Fibroblast of skin of right quadriceps (primary cell): ENCODE data around the gene U2AF1.
"Not testable (repeated sequence)": the region's sequence is repeated elsewhere in the genome, so short reads cannot be mapped to it uniquely, and the experiment has no call there.

Source experiments
- DNase-seq: peaks from one replicate; pipeline ENCODE4 v3.0.0-alpha.2; 2013

U2AF1 gene

DNA sequence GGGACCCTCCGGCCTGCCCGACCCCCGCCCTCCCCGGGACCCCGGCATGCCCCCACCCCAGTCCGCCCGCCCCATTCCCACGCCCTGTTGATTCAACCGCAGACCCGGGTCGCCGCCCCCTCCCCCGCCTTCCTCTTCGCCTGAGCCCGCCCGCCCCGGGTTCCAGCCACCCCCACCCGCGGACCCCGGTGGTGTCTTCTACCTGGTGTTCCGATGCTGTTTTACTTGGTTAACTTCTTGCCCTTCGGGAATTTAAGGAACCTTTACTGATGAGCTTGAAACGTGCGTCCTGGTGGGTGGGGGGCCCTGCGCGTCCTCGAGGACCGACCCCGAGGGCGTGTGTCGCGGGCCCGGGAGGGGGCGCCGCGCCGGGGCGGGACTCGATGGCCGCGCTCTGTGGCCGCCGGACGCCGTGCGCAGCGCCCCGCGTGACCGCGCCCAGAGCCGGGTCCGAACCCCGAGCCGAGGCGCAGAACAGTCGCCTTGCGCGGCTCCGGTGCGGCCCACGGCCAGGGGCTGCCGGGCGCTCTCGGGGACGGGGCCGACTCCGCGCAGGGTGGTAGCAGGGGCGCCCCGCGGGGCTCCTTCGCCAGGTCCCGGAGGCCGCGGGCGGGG lies 31.2 kb downstream of the U2AF1 start:
- DNase-seq = not testable (repeated sequence)

DNA sequence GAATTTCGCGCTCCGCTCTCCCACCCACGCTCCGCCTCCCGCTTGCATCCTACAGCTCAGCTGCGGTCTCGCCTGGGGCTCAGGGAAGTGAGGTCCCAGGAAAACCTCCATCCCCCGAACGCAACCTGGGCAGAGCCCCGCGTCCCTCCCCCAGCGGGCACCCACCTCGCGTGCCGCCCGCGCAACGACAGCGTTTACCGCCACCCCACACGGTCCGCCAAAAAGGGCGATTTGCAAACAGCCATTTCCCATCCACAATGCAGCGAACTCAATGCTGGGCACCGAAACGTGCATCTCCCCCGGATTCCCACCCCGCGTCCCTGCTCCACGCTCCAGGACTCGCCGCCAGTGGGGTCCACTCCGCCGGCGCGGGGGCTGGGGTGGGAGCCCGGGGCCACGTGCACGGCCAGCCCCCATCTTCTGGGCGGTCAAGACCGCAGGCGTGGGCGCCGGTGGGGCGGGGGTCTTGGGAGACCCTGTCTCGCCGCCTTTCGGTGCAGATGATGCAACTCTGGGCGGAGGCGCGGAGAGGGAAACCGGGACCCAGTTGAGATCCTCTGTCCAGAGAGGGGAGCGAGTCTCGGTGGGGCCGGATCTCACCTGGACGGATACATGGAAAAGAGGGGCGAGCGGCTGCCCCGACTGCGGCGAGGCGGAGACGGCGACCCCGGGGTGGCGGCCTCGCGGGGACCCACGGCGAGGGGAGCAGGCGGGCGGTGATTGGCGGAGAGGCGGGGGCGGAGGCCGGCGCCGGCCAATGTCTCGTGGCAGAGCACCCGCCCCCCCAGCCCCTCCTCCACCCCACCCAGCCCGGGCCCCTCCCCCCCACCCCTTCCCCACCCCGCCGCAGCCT lies 32.0 kb downstream of the U2AF1 start, which contains the start of gene CBS:
CBS (minus strand) TSS at position 666 of the 853 bp plus-strand sequence. CDS start 3,642 bp downstream, outside the sequence.
- not testable (repeated sequence) for DNase-seq

DNA sequence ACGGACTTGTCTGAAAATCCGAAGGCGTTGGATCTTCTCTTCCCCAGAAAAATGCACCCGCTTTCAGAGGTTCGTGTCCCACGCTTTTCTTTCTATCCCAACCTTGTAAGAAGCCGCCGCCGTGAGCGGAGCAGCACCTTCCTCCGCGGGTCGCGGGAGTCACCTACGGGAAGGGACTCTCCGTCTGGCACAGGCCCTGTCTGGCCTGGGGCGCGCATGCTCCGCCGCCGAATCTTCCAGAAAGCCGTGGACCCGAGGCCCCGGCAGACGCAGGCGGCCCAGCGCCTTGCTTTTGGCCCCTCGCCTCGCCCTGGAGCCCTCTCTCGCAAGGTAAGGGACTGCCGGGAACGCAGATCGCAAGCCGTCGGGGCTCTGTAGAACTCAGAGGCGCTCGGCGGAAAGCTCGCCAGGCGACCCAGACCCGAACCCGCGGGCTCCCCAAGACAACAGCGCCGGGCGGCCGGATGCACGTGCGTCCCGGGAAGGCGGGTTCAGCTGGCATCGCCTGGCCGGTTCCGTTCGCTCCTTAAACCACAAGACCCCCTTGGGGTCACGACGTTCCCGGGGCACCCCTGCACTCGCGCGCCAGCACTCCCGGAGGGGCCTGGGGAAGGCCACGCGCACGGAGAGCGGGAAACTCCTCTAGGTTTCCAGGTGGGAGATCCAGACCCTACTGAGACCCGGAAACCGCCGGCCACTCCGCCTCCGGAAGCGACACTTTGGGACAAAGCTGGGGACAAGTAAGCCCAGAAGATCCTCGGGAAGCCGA lies 32.8 kb downstream of the U2AF1 start:
- DNase-seq = not testable (repeated sequence)

DNA sequence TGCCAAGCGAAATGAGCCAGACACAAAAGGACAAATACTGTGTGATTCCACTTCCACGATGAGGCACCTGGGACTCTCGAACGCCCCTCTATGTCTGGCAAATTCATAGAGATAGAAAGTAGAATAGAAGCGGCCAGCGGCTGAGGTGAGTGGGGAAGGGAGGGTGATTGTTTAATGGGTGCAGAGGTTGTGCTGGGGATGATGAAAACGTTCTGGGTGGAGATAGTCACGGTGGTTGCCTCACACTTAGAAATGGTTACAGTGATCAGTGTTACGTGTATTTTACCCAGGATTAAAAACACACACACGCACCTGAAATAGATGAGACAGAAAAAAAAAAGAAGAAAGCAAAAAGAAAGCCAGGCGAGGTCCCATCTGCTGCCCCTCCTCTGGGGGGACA lies 34.6 kb downstream of the U2AF1 start:
- not testable (repeated sequence) for DNase-seq

DNA sequence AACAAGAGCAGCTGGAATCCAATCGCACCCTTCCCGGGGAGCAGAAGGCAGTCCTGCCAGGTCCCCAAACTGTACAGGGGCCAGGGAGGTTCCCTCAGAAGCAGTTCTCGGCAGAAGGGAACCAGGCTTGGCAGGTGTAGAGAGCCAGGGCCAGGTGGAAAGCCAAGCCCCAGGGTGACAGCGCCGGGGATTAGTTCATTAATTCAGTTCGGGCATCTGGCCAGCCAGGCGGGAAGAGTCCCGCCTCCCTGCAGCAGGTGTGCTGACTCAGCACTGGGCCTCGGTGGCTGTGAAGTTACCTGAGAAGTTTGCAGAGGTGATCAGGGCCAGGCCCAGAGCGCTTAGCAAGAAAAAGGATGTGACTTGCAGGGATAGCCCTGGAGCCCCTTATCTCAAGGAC lies 37.7 kb downstream of the U2AF1 start:
- not testable (repeated sequence) for DNase-seq

DNA sequence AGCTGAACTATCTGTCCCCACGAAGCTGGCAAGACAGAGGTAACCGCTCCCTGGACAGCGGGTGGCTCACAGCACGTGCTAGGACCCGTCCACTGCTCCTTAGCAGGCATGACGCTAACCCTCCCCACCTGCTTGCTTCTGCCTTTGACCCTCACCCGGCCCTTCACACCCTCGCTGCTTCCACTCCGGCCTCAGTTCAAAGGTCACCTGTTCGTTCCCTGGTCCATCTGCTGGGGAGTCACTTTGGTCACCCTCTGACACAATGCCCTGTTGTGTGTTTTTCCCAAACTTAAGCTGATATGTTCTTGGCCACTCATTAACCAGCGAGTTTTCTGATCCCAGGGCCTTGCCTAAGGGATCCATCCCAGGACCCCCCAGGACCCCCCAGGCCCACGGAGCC lies 39.3 kb downstream of the U2AF1 start:
- not testable (repeated sequence) for DNase-seq

DNA sequence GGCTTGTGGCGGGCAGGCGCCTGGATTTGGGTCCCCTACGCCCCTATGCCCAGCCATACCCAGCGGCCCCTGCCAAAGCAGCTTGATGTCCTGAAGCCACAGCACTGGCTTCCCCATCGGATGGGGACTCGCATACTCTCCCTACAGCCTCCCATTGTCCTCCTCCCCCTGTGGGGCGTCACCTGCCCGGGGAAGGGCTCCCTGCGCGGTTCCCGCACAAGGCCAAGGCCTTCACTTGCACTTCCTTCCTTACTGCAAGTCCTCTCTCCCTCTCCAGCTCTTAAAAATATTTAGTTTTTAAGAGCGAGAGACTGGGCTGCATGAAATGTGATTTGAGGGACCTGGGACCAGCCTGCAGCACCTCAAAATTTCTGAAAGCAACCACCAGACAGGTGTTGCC lies 40.7 kb downstream of the U2AF1 start:
- DNase-seq = not testable (repeated sequence)

DNA sequence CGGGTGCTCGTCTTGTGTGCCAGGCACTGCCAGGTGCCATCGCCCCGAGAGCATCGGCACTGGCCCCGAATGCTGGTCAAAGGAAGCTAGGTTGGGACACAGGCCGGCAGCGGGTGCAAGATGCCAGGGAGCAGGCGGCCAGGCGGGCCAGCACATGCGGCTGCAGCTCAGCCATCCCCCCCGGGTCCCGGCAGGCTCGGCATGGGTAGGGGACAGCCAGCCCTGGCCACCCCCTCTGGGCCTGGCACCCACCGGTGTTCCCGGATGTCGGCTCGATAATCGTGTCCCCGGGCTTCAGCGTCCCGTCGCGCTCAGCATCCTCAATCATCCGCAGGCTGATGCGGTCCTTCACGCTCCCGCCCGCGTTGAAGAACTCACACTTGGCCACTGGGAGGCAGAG lies 41.4 kb downstream of the U2AF1 start:
- not testable (repeated sequence) for DNase-seq

DNA sequence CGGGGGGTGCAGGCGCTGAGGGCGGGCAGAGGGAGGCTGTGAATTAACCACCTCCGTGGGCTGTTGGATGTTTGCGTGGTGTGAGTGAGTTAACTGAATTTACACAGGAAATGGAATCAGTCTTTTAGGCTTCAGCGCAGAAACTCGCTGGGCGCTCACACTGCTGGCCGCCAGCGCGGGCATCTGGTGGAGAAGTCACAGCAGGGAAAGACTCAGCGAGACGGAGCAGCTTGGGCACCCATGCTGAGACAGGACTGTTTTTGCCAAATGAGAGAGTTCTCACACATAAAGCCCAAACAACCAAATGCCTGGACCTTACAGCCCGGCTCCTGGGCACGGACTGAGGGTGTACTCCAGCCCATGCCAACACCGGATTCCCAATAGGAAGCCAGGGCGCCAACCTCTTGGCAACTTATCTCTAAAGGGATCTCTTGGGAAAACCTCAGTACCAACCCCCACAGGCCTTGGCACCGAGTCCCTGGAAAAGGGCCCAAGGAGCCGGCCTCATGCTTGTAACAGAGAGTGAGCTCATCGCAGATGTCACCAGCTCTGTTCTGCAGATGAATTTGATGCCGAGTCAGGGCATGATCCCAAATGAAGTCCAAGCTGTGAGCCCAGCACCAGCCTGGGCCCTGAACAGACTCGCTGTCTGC lies 43.0 kb downstream of the U2AF1 start:
- not testable (repeated sequence) for DNase-seq

DNA sequence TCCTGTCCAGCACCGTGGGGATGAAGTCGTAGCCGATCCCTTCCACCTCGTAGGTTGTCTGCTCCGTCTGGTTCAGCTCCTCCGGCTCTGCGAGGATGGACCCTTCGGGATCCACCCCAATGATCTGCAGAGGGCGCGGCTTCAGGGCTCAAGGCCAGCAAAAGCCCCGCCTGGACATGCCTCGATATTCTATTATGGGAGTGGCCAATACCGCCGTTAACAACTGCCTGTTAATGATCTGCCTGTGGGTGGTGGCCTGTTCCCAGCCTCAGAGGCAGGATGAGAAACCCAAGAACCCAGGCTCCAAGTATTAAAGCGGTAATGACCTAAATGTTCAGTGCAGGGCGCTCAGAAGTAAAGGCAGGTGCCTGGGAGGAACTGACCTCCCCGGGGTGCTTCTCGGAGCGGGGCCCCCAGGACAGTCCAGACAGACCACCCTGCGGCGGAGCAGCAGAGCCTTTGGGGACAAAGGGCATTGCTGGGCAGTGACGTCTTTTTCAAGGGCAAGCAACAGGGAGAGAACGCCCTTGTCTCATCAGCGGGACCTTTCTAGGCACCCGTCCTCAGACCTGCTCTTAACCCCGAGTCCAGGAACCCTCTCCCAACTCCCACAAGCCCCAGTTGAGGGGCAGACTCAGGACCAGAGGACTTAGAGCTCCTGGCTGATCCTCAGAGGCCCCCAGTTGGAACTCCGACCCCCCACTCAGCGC lies 44.3 kb downstream of the U2AF1 start:
- DNase-seq = not testable (repeated sequence)

DNA sequence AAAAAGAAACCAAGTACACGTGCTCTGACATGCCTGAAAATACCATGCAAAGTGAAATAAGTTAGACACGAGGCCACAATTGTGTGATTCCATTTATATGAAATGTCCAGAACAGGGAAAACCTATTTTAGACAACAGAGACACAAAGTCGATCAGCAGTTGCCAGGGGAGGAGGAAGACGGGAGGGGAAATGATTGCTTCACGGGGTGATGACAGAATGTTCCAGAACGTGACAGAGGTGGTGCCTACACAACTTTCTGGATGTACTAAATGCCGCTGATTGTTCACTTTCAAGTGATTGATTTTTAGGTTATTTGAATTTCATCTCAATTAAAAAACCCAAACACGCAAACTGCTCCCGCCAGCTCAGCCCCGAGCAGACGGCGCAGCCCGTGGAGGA lies 54.3 kb downstream of the U2AF1 start:
- not testable (repeated sequence) for DNase-seq

DNA sequence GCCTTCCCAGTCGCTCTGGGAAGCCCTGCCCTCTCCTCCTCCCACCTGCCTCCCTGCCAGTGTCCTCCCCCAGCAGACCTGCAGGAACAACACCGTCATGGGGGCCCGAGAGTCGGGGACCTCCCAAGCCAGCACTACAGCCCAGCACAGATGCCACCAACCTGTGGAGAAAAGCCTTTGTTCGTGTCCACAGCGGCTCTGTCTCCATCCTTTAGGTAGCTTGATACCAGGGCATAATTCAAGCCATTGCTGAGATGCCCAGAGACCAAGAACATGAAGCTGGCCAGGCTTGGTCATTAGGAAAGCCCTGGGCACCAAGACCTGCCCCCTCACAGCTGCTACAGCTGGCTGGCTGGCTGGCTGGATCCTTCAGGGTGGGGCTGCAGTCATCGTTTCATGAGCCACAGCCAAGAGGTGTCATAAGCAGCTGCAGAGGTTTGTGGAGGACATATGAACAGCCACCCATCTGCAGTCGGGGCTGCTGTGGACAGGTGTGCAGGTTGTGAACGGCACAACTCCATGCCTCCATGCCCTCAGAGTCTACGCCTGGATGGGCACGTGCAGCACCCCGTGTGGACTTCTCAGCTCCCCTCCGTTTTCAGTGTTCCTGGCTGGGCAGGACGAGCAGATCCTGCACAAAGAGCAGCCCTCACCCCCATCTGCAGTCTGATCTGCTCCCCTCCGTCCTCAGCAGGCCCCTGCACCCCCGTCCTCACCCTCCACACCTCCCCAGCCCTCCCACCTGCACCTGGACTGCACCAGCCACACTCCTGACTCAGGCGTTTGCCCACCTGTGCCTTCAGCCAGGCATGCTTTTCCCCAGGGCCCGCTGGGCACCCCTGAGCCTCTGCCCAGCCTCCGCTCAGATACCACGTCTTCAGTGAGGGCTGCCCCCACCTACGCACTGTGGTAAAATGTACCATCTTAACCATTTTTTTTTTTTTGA lies 61.2 kb downstream of the U2AF1 start:
- DNase-seq = not testable (repeated sequence)

DNA sequence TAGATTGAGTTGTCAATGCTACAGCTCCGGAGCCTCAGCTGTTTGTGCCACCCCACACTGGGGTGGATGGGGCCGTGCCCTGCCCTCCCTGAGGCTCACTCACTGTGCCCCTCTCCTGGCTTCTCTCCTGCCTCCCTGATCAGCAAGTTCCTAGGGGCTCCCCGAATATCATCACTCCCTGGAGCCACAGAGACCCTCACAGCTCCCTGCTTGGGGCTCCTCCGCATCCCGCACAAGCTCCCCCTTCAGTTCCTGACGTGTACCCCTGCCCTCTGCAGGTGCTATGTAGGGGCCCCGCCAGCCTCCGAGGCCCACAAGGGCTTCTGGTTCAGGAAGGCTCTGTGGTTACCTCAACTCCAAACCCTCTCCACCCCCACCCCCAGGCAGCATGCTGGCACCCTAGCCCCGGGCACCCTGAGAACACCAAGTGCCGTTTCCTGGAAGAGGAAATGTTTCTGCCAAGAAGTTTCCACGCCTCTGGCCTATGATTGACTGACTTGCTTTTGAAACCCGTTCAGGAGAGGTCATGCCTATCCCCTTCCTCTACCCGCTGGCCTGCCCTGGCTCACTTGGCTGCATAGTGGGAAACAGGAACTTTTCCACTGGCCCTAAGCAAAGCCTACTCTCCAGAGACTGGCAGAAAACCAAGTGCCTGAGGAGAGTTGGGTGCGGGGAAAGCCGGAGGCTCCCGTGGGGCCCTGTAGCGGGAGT lies 62.0 kb downstream of the U2AF1 start:
- DNase-seq = not testable (repeated sequence)

DNA sequence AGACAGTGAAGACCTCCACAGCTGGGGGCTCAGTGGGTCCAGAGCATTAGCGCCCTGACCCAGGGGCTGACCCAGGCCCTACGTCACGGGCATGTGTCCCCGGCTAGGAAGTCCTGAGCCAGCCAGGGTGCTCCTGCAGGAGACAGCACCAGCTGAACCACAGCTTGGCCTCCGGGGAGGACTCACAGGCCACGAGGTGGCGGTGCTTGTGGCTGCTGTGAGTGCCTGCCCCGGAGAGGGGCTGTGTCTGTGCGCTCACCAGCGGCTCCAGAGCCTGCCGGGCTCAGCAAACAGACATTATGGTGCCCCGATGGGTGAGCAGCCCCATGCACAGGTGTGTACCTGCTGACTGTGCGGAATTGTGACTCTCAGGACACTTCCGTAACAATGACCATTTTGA lies 62.8 kb downstream of the U2AF1 start:
- DNase-seq = not testable (repeated sequence)

DNA sequence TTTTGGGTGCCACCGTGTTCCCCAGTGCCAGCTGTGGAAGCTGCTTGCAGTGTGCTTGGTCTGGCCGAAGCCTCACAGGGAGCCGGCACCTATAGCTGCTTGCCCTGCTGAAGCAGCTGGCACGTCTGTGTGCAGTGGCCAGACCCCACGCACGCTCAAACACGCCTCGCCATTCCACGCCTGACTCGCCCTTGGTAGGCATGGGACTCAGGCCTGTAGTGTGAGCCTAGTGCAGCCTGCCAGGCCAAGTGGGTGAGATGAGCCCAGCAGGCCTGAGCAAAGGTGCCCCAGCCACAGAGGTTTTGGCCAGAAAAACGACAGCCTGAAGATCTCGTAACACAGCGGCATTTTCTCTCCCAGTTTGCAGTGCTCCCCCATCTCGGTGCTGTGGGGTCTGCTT lies 64.1 kb downstream of the U2AF1 start:
- DNase-seq = not testable (repeated sequence)
